ENCODE data around the gene ALDOC.

Gene ALDOC

DNA sequence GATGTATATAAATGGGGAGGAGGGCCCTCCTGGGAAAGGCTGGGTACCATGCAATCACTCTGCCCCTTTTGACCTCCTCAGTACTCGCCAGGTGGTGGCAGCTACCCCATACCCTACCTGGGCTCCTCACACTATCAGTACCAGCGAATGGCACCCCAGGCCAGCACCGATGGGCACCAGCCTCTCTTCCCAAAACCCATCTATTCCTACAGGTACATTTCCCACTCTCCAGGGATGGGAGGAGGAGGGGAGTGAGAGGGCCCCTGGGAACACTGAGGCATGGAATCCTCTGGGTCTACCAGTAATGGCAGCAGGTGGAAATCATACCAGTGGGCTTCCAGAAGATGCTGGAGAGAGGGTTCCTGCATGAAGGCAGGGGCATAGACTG lies 47.7 kb downstream of the ALDOC start:
- DNase-seq (ENCODE audit: low read depth): no peak
- TF ChIP-seq, protein P1, sequence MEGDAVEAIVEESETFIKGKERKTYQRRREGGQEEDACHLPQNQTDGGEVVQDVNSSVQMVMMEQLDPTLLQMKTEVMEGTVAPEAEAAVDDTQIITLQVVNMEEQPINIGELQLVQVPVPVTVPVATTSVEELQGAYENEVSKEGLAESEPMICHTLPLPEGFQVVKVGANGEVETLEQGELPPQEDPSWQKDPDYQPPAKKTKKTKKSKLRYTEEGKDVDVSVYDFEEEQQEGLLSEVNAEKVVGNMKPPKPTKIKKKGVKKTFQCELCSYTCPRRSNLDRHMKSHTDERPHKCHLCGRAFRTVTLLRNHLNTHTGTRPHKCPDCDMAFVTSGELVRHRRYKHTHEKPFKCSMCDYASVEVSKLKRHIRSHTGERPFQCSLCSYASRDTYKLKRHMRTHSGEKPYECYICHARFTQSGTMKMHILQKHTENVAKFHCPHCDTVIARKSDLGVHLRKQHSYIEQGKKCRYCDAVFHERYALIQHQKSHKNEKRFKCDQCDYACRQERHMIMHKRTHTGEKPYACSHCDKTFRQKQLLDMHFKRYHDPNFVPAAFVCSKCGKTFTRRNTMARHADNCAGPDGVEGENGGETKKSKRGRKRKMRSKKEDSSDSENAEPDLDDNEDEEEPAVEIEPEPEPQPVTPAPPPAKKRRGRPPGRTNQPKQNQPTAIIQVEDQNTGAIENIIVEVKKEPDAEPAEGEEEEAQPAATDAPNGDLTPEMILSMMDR (IDR thresholded peaks at IDR 0.05; ENCODE audit: low read depth, low read length): no peak
- TF ChIP-seq, protein P2, sequence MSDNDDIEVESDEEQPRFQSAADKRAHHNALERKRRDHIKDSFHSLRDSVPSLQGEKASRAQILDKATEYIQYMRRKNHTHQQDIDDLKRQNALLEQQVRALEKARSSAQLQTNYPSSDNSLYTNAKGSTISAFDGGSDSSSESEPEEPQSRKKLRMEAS (IDR thresholded peaks at IDR 0.05; ENCODE audit: low read depth, low read length): no peak
- TF ChIP-seq POLR2A (IDR thresholded peaks at IDR 0.05; ENCODE audit: extremely low read depth, insufficient read length) (no peak), MYC (IDR thresholded peaks at IDR 0.05; ENCODE audit: low read depth, low read length) (no peak)
- no peak overlapping the region for H3K4me3 ChIP-seq (ENCODE audit: low read depth, low read length)

GRCh38 chr17:28528327-28529012 lies 48.2 kb downstream of the ALDOC start:
- H3K4me3 ChIP-seq (ENCODE audit: low read depth, low read length): no peak overlapping the region
- no peak for DNase-seq (ENCODE audit: low read depth)
- TF ChIP-seq MYC (IDR thresholded peaks at IDR 0.05; ENCODE audit: low read depth, low read length): no peak
- TF ChIP-seq POLR2A (IDR thresholded peaks at IDR 0.05; ENCODE audit: extremely low read depth, insufficient read length): no peak
- TF ChIP-seq, protein P2 (IDR thresholded peaks at IDR 0.05; ENCODE audit: low read depth, low read length): no peak
- TF ChIP-seq, protein P1 (IDR thresholded peaks at IDR 0.05; ENCODE audit: low read depth, low read length): no peak

GRCh38 chr17:28527859-28528258 lies 48.8 kb downstream of the ALDOC start:
- TF ChIP-seq, protein P2 (IDR thresholded peaks at IDR 0.05; ENCODE audit: low read depth, low read length): no peak
- TF ChIP-seq, protein P1 (IDR thresholded peaks at IDR 0.05; ENCODE audit: low read depth, low read length): no peak
- TF ChIP-seq POLR2A (IDR thresholded peaks at IDR 0.05; ENCODE audit: extremely low read depth, insufficient read length) (no peak), MYC (IDR thresholded peaks at IDR 0.05; ENCODE audit: low read depth, low read length) (no peak)
- no peak for DNase-seq (ENCODE audit: low read depth)

GRCh38 chr17:28527181-28527681 lies 49.5 kb downstream of the ALDOC start:
- TF ChIP-seq, protein P1 (IDR thresholded peaks at IDR 0.05; ENCODE audit: low read depth, low read length): no peak
- TF ChIP-seq MYC (IDR thresholded peaks at IDR 0.05; ENCODE audit: low read depth, low read length) (no peak), POLR2A (IDR thresholded peaks at IDR 0.05; ENCODE audit: extremely low read depth, insufficient read length) (no peak)
- TF ChIP-seq, protein P2 (IDR thresholded peaks at IDR 0.05; ENCODE audit: low read depth, low read length): no peak
- DNase-seq (ENCODE audit: low read depth): no peak
- no peak overlapping the region for H3K4me3 ChIP-seq (ENCODE audit: low read depth, low read length)

More at GRCh38 chr17:28527859-28528258, 48.8 kb downstream of the ALDOC start:
- no peak overlapping the region for H3K4me3 ChIP-seq (ENCODE audit: low read depth, low read length)

- TF ChIP-seq, protein P2 (IDR thresholded peaks at IDR 0.05; ENCODE audit: low read depth, low read length): no peak
- TF ChIP-seq POLR2A (IDR thresholded peaks at IDR 0.05; ENCODE audit: extremely low read depth, insufficient read length) (no peak), MYC (IDR thresholded peaks at IDR 0.05; ENCODE audit: low read depth, low read length) (no peak)
- TF ChIP-seq, protein P1 (IDR thresholded peaks at IDR 0.05; ENCODE audit: low read depth, low read length): no peak
- H3K4me3 ChIP-seq (ENCODE audit: low read depth, low read length): no peak overlapping the region
- DNase-seq (ENCODE audit: low read depth): no peak
Measured at GRCh38 chr17:28526381-28526780, 50.3 kb downstream of the ALDOC start.

All from NB4 (cell line).